HG03432 (cell line): ENCODE measurements around the gene ENTPD2.

Source experiments
- ATAC-seq: cut with Tn5 transposase; IDR thresholded peaks from one replicate; pipeline ENCODE4 v1.9.1; 2021; ENCODE audit warnings: mild to moderate bottlenecking, moderate library complexity; ENCODE audit not compliant: unreplicated experiment

The ENTPD2 gene

GRCh38 chr9:137031904-137032640 lies 21.8 kb downstream of the ENTPD2 start, which contains the start of gene FUT7:
Gene FUT7, minus strand, starts transcription at chr9:137032088. Its CDS starts 97 bp downstream, at chr9:137031991.
- ATAC-seq: no peak

GRCh38 chr9:137030538-137031527 lies 23.0 kb downstream of the ENTPD2 start:
- no peak for ATAC-seq

GRCh38 chr9:137030006-137030405 lies 23.9 kb downstream of the ENTPD2 start:
- no peak for ATAC-seq

GRCh38 chr9:137029058-137029936 lies 24.6 kb downstream of the ENTPD2 start:
- ATAC-seq: no peak

GRCh38 chr9:137028263-137029057 lies 25.4 kb downstream of the ENTPD2 start:
- peak; percentile 33 for ATAC-seq

- ATAC-seq: no peak
These were observed 26.2 kb downstream of the ENTPD2 start, which contains the start of gene ABCA2 for GRCh38 chr9:137027369-137028262. Gene ABCA2, minus strand, starts transcription at chr9:137028237. Its CDS starts 97 bp downstream, at chr9:137028140.

- no peak for ATAC-seq
These were observed 27.0 kb downstream of the ENTPD2 start for GRCh38 chr9:137026828-137027227.

GRCh38 chr9:137026384-137026783 lies 27.5 kb downstream of the ENTPD2 start:
- ATAC-seq: no peak

- no peak for ATAC-seq
These were observed 28.3 kb downstream of the ENTPD2 start for GRCh38 chr9:137025517-137025966.

- ATAC-seq: no peak
These were observed 30.3 kb downstream of the ENTPD2 start for GRCh38 chr9:137023583-137023991.

- no peak for ATAC-seq
These were observed 30.7 kb downstream of the ENTPD2 start for GRCh38 chr9:137023157-137023556.

- no peak for ATAC-seq
These were observed 31.2 kb downstream of the ENTPD2 start for GRCh38 chr9:137022662-137023008.

- ATAC-seq: no peak
These were observed 31.7 kb downstream of the ENTPD2 start for GRCh38 chr9:137021979-137022661.

GRCh38 chr9:137021568-137021978 lies 32.3 kb downstream of the ENTPD2 start:
- ATAC-seq: no peak

GRCh38 chr9:137020771-137021567 lies 32.9 kb downstream of the ENTPD2 start:
- no peak for ATAC-seq

- no peak for ATAC-seq
These were observed 33.8 kb downstream of the ENTPD2 start for GRCh38 chr9:137019891-137020683.
